Skin of body (tissue), 2 donors: Measurements from ENCODE around the gene DPP8. TPM values are rescaled to one million over a fixed set of nuclear protein-coding genes. Genes with fewer than 3 reads are reported as not detected.
A peak's percentile ranks its signal among the peaks of the same experiment; 100 is the strongest.
"Not testable (repeated sequence)": the region's sequence is repeated elsewhere in the genome, so short reads cannot be mapped to it uniquely, and the experiment has no call there.

ENCODE experiments used
- DNase-seq: peaks from one replicate; lab custom pipeline; 2025; lab: John Stamatoyannopoulos, UW
- total RNA-seq: library from RNA; depleted of rRNA; stranded (reverse); fragments of >200 nt; gene quantifications from one replicate; pipeline ENCODE4 v1.2.3, GENCODE V29; 2014

DPP8 gene
- total RNA-seq: 38.5 TPM

DNA sequence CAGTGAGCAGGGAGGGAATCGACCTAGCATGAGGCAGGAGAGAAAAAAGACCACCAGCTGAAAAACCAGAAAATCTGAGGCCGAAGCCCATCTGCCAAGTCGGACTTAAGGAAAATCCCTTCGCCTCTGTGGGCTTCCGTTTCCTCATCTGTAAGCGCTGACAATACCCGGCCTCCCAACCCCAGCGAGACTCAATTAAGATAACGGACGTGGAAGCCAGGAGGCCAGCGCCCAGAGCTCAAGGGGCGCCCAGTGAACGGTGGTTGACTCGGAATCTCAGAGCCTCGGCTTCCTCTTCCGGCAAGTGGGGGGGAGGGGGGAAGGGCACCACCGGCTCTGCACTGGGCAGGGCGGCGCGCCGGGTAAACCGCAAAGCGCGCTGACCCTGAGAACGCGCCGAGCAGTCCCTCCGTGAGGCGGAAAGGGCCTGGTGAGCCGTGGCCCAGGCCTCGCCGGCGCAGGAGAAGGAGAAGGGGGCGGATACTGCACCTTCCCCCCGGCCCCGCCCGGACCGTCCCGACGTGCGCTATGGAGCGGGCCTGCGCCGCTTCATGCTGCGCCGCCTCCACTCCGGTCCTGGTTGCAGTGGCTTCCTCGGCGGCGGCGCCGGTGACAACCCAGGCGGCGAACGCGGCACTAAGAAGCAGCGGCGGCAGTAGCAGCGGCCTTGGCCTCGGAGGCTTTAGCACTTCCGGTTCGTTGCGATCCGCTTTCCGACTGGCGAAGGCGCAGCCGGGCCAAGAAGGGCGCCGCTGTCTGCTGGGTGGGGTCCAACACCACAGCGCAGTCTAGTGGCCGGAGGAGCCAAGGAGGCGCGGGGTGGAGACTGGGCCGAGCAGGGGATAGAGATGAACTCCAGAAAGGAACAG is at the start of gene DPP8:
Gene DPP8, minus strand, starts transcription at position 693 of the 869 bp plus-strand sequence. CDS start 5,136 bp downstream, outside the sequence.
- peak; percentile 95 for DNase-seq

DNA sequence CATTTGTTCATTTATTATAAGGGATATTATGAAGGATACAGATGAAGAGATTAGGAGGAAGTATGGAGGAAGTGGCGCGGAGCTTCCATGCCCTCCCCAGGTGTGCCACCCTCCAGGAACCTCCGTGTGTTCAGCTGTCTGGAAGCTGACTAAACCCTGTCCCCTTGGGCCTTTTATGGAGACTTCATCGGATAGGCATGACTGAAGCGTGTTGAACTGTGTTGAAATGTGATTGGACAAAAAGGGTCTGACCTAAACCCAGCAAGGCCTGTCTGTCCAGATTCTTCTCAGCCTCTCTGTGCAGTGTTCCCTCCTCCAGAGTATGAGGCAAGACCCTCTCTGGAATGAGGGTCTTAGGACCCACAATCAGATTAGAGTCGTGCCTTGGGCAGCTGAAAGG is 44.4 kb upstream of the DPP8 start:
- DNase-seq: no peak

DNA sequence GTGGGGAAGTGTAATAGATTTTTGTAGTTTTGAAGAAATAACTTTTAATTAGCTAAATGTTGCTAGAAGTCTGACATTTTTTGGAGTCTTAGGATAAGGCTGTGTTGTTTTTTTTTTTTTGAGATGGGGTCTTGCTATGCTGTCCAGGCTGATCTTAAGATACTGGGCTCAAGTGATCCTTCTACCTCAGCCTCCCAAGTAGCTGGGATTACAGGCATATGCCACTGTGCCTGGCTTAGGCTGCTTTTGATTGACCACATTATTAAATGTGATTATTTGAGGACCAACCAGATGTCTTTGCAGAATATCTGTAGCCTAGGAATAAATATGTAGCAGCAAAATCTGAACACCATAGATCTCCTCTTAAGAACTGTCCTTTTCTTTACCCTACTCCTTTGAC is 42.5 kb upstream of the DPP8 start:
- no peak for DNase-seq

DNA sequence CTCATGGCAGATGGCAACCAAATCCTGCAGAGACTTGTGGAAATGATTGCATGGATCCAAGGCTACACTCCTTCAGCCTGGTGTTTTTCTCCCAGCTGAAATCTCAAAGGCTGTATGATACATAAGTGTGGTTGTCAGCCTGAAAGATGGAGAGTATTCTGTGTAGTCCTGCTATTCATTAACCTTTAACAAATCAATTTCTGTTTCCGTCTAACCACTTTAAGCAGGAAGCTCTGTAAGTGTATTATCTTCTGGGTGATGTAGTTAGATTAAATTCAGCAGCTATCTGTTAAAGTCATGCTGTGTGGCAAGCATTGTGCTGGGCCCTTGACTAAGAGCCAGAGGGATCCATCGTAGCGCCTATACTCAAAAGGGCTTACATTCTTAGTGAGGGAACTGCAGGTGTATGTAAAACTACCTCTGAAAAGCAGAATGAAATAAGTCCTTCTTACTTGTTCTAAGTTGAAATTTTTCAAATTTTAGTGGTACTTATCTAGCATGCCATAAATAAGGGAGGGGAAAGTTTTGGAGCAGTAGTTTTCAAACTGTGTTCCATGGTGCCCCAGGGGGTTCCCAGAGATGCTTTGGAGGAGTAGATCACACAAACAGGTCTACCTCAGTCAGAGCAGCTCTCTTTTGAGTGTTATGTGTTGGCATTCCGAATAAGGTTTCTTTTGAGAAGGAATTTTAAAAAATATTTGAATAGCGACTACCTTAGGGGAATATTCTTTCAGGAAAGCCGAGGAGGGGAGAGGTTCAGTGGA is 41.7 kb upstream of the DPP8 start:
- no peak for DNase-seq

DNA sequence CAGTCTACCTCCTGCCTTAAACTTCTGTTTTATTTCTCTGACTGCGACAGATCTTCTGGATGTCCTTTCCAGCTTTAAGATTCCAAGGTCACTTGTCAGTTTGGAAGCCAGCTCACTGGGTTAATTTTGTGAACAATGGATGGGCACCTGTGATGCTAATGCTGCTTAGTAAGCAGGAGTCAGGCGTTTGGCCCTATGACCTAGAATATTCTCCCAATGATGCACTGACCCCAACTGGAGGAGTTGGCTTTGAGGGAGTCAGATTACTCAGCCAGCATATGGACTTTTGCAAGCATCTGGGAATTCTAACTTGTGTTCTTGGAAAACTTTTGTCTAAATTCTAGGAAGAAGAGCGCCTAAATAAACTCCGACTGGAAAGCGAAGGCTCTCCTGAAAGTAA is 40.8 kb upstream of the DPP8 start:
- no peak for DNase-seq

DNA sequence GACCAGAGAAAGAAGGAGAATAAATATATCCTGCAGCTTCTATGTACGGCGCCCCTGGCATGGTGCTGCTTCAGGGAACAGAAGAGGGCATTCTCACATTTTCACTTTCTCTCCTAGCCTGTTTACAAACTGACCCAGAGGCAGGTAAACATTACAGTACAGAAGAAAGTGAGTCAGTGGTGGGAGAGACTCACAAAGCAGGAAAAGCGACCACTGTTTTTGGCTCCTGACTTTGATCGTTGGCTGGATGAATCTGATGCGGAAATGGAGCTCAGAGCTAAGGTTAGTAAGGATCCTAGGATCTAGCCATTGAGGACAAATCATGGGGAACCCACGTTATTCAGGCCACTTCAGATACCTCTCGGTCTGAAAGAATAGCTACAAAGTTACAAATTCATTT is 39.1 kb upstream of the DPP8 start:
- DNase-seq: no peak

DNA sequence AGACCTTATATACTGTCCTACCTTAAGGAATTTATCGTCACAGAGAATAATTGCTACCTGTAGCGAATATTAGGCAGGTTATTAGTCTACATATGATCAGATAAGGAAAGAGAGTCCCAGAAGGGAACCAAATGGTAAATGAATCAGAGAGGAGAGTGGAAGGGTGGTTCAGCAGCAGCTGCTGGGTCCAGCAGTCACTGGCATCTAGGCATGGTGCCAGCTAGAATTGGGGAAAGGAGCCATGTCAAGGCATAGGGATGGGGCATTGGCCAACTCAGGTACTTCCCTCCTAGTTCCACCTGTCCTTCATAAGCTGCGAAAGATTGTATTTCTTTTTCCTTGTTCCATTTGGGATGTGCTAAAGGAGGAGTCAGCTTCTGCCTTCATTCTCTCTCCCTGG is 36.2 kb upstream of the DPP8 start:
- DNase-seq: no peak

DNA sequence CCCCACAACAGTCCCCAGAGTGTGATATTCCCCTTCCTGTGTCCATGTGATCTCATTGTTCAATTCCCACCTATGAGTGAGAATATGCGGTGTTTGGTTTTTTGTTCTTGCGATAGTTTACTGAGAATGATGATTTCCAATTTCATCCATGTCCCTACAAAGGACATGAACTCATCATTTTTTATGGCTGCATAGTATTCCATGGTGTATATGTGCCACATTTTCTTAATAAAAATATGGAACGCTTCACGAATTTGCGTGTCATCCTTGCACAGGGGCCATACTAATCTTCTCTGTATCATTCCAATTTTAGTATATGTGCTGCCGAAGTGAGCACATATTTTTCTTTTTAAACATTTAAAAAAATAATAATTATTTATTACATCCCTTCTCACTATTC is 35.4 kb upstream of the DPP8 start:
- not testable (repeated sequence) for DNase-seq

DNA sequence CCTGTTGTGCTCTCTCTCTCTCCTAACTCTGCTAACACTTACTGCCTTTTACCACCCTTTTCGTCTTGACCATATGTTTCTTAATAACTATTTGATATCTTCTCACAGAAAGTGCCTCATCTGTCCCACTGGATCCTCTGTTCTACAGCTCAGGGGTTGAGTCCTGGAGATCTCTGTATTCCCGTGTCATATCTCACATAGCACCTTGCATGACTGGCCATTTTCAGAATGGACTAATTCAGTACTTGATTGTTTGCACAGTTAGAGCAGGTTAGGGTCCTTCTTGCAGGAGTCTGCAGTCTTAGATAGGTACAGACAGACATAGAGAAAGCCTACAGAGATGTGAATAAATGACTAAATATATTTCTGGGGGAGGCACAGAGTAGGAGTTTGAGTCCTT is 33.7 kb upstream of the DPP8 start:
- no peak for DNase-seq

DNA sequence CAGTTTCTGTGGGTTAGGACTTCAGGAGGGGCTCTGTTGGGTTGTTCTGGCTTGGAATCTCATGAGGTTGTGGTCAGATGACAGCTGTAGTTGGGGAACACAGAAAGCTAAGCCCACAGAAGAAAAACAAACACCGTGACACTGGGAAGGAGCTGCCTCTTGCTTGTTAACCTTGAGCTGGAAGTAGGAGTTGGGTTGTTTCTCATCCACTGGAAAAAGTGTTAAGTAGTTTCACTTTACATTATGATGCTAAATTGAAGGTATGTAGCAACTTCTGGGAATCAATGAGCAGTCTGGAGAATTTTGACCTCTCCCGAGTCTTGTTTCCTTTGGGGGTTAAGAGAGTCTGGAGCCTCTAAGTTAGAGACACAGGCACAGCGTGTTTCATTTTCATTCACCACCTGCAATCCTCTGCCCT is 33.2 kb upstream of the DPP8 start:
- no peak for DNase-seq

DNA sequence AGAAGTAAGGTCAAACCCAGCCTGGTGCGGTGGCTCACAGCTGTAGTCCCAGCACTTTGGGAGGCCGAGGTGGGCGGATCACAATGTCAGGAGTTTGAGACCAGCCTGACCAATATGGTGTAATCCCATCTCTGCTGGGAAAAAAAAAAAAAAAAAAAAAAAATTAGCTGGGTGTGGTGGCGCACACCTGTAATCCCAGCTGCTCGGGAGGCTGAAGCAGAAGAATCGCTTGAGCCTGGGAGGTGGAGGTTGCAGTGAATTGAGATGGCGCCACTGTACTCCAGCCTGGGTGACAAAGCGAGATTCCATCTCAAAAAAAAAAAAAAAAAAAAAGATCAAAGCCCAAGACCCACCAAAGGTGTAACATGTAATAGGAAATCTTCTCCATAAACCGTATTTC is 31.8 kb upstream of the DPP8 start:
- DNase-seq: not testable (repeated sequence)

DNA sequence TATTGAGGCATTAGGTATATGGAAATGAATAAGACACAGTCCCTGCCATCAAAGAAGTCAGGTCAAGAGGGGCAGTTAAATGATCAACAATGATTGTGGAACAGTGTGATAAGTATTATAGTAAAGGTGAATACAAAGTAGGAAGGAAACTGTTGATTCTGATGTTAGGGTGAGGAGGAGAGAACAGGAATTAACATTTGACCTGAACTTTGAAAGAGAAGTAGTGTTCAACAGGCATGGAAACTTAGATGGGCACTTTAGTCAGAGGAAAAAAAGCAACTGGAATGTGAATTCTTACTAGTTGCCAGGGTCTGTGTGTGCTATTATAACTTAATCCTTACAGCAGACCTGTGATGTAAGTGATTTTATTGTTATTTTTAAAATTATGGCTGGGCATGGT is 30.4 kb upstream of the DPP8 start:
- DNase-seq: no peak

DNA sequence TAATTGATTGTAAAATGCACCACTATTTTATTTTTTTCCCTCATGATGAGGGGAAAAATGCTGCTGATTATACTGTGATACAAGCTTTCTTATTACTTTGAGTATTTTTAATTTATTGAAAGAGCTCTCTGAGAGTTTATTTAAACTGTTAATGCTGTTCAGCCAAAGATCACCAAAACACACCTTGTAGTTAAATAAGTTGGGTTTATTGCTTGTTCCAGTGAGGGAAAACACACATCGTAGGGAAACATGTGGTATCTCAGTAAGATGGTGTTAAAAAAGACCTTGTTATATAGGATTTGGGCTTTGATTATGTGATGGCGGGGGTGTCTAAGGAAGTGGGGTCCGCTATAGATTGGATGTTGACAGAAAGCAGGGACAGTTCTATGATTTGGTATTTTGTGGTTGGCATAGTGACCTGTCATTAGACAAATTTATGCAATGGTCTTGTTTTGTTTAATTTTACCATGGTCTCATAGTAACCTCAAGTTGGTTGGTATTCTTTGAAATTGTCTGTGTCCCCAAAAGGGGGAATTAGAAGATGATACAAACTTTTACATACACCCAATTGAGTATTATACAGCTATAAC is 23.8 kb upstream of the DPP8 start:
- no peak for DNase-seq

DNA sequence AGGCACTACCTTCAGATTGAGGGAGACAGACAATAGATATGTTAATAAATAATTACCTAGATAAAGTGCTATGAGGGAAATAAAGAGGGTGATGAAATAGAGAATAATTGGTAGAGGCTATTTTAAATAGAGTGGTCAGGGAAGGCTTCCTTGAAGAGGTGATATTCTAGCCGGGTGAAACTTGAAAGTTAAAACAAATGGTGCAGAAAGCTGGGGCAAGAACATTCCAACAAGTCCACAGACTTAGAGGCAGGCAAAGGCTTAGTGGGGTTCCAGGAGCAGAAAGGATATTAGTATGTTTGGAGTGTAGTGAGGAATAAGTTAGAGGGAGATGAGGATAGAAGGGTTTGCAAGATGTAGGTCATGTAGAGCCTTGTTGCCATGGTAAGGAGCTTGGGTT is 22.8 kb upstream of the DPP8 start:
- no peak for DNase-seq

DNA sequence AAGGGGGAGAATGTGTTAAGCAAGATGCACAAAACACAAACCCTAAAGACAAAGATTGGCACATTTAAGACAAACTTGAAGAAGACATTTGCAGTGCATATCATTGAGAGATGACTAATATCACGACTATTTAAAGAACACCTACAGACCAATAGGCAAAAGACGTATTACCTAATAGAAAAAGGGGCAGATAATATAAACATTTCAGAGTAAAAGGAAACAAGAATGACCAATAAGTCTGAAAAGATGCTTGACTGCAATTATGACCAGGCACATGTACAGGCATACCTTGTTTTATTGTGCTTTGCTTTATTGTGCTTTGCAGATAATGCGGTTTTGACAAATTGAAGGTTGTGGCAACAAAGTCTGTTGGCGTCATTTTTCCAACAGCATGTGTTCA is 17.7 kb upstream of the DPP8 start:
- DNase-seq: no peak

DNA sequence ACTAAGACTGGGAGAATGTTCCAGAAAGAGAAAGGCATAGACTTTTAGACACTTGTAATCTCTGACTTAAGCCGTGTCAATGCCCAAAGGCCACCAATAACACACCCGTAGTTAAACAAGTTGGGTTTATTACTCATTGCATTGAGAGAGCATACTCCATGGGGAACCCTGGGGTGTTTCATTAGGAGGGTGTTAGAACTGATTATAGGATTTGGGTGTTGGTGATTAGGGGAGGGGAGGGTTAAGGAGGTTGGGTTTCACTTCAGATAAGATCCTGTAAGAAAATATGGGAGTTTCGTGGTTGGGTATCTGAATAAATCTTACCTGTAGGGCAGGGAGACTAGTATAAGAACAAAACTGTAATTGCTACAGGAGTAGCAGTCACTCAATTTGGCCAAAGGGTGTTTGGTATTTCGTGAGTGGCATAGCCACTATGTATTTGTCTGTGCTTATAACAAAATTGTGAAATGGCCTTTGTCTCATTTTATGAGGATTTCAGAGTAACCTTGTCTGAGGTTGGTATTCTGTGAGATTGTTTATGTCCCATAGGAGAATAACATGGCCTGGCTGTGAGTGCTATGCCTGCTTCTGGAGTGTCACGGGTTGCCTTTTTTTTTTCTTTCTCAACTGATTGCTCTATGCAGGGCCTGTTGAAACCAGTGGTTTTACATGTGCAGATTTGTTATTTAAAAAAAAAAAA is 15.7 kb upstream of the DPP8 start:
- DNase-seq: no peak

DNA sequence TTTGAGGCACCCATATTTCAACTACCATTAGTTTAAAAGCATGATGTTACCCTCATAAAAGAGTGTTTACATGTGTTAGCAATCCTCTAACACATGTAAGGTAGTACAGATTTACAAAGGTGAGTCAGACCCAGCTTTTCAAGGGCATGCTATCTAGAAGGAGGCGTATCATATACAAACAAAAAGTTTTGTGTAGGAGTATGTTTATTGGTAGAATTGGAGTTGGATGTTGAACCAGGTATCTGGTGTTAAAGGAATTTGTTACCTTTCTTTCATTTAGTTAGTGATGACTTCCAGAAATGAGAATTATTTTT is 15.2 kb upstream of the DPP8 start:
- no peak for DNase-seq

DNA sequence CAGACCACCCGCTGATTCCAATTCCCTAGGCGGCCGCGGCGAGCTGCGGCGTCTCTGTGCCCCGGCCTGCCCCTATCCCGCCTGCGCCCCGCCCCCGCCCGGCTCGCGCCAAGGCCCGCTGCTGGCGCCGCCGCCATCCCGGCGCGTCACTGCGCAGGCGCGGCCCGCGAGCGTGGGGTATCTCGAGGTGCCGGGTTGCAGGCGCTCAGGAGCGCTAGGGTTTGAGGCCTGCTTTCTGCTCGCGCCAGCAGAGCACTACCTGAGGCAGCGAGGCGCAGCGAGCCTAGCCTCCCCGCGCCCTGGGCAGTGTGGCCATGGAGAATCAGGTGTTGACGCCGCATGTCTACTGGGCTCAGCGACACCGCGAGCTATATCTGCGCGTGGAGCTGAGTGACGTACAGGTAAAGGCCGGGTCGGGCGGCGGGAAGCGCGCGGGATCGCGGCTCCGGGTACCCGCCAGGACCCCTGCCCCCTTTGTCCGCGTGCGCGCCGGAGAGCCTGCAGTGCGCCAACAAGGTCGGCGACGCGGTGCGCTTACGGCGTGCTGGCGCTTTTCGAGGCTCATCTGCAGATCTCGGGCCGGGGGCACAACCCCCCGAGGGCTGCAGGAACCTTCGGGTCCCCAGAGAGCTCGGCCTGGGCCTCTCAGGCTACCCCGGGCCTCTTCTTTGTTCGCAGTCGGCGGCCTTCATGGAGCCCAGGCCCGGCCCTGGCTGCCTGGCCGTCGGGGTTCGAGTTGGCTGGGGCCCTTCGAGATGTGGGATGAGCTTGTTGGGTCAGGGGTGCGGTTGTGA is 13.0 kb upstream of the DPP8 start, which contains the start of gene HACD3:
Gene HACD3, plus strand, starts transcription at position 146 of the 794 bp plus-strand sequence. Its CDS starts 169 bp downstream, at position 315.
- DNase-seq: no peak

DNA sequence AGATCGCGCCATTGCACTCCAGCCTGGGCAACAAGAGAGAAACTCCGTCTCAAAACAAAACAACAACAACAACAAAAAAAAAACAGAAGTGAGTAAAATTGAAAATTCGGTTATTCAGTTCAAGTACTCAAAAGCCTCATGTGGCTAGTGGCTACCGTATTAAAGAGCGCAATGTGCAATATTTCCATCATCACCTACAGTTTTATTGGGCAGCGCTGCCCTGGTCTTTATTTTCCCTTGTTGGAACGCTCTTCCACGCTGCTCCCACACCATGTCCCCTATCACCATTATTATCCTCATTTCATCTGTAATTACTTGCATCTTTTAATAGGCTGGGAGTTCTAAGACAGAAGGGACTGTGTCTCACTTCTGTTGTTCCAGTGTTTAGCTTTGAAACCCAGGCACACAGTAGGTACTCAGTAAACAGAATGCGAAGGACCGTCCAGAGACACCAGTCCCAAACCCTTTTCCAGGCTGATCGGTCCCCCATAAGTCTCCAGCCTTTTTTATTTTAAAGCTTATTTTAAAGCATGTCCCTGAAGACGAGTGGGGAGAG is 12.4 kb upstream of the DPP8 start:
- DNase-seq: no peak

DNA sequence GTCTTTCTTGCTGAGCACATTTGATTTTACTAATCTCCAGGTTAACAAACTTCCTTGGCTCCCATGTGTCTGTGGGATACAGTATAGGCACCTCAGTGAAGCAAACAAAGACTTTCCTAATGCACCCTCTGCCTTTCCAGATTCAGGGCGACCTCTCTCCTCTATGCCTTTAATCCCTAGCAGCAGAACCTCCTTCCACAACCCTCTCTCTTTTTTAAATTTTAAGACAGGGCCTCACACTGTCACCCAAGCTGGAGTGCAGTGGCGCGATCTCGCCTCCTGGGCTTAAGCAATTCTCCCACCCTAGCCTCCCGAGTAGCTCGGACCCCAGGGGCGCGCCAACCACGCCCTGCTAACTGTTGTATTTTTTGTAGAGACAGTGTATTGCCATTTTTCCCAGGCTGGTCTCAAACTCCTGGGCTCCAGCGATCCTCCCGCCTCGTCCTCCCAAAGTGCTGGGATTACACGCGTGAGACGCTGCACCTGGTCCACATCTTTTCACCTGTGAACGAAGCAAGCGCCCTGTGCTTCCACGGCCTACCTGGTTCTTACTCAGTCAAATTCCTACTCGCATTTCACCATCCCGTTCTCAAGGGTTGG is 11.1 kb upstream of the DPP8 start:
- DNase-seq: no peak
